Activated T-helper 1 cell treated with Interleukin-2 at 50 U/mL for 16 hours (primary cell): ENCODE measurements around the gene GPR3.

Source experiments
- DNase-seq: peaks from one replicate; pipeline ENCODE4 v3.0.0-alpha.2; 2020; ENCODE audit warnings: low read depth

GPR3 gene

DNA sequence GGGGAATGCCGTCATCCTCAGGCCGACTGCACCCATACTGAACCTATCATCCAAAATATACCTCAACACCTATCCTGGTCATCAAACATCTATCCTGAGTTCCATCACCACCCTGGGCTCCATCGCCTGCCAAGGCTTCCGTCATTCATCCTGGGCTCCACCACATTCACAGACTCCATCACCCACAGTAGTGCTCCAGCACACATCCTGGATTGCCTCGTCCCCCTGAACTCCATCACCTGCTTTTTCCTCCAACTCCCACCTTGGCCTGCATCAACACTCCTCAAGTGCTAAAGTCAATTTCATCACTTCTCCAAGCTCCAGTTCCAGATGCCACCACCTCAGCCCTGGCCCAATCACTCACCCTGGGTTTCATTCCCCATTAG is 33.5 kb upstream of the GPR3 start:
- DNase-seq: no peak

DNA sequence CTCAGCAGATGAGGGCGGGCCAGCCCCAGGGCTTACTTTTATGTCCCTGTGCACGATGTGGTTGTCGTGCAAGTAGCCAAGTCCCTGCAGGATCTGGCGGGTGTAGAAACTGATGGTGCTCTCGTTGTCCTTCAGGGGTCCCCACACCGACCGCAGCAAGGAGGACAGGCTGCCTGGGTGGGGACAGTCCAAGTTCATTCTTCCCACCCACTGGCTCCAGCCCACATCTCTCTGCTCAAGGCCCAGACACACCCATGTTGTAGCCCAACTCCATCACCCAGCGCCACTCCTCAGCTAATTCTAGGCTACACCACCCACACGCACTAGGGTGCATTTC is 32.6 kb upstream of the GPR3 start:
- DNase-seq: no peak

DNA sequence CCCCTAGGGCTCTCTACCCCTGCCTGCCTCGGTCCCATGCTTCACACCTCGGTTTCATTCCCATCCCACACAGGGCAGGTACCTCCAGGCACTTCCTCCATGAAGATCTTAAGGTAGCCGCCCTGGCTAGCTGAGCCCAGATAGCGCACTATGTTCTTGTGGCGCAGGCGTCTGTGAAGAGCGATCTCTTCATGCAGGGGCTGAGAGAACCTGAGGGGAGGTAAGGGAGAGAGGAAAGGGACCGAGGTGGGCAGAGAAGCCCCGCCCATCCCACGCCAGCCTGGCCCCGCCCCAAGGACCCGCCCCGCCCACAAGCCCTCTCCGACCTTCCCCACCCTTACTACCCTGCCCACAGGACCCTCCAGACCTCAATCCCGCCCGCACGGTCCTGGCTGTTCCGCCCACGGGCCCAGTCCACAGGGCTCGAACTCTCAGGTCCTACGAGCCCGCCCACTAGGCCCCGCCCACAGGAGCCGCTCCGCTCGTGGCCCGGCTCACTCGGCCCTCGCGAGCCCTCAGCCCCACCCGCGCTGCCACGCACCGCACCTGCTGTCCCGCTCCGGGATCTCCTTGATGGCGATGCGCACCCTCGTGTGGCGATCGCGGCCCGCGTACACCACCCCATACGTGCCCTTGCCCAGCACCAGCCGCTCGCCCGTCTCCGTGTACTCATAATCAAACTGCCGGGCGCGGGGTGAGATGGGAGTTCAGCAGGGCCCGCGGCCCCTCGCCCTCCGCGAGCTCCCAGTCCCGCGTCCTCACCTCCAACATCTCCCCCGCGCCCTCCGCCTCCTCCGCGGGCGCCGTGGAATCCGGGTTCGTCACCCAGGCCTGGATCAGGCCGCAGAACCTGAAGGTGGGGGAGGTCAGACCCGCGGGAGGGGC is 32.0 kb upstream of the GPR3 start:
- peak; percentile 33 for DNase-seq

DNA sequence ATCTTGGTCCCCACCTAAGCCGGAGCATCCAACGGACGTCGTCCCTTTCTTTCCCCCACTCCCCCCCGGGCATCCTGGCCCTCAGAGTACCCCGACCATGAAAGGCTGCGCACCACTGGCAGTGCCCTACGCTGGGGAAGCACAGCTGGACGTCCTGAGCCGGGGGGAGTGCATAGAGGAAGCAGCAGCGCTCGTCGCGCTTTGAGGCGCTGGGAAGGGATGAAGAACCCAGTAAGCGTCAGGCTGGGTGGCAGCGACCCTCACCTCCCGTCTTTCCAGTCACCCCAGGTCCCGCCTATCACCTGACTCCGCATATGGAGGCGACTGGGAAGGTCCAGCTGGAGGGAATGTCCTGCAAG is 31.4 kb upstream of the GPR3 start:
- no peak for DNase-seq

DNA sequence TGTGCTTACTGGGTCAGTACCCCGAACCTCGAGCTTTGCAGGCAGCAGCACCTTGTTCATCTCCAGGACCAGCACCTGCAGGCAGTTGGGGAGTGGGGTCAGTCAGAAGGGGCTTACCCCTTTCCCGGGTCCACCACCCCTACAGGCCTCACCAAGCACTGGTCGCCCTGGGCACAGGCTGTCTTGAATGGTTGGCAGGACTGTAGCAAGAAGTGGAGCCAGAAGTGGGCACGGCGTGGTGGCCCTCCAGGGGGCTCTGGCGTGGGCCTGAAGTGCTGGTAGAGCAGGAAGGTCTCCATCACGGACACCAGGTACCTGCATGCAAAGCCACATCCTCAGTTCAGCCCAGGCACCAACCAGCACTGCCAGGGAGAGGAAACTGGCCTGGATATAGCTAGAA is 30.9 kb upstream of the GPR3 start:
- no peak for DNase-seq

DNA sequence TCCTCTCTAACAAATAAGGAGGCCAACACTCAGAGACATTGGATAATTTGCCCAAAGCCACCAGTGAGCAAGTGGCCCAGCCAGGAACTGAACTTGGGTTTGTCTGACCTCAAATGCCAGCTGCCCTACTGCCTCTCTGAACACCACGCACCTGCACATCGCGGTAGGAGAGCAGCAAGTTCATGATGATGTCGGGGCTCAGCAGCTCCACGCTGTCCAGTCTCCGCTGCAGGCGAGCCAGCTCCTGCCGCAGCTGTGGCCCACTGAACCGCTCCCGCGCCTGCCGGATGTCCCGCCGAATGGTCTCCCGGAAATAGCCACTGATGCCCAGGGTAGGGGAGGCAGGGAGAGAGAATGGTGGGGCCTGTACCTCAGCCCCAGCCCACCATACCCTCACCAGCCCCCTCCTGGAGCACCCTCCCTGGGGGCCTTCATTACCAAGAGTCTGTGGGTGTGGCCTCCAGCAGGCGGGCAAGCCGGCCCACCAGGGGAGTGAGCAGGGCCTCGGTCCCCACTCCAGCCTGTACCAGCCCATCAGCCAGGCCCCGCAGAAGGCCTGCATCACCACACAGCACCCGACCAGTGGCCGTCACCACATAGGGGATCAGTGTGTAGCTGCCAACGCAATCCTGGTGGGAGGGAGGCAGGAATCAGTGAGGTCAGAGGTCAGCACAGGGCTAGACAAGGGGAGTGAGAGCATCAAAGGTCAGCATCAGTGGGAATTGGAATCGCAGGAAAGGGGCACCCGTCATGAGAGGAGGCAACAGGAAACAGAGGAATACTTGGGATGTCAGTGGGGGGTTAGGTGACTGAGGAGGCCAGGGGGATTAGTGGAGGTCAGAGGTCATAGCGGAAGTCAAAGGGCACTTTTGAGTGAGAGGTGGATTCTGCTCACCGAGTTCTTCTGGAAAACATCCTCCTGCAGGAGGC is 28.4 kb upstream of the GPR3 start:
- DNase-seq: no peak

DNA sequence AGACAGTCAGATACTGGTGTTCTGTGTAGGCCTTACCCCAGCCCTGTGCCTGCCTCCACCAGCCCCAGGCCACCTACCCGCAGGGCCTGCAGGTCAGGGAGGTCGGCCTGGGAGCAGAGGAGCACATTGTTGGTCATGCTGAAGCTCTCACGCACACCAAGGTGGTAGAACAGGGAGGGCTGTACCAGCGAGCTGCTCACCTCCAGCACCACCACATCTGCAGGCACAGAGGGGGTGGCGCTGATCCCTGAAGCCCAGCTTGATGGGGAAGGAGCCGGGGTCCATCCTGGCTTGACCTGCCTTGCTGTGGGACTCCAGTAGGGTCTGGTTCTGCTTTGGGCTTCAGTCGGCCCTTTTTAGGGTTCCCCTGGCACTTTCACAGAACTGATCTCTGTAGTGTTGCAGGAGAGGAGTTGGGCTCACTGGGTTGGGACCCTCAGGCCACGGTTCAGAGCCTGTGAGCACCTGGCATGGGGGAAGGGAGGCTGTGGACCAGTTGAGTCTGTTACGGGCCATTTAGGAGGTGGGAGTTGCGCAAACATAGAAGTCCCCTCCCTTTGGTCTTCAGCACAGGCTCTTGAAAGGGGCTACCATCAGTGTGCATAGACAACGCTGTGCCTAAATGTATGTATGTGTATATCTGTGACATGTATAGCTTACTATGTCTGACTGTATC is 27.6 kb upstream of the GPR3 start:
- DNase-seq: no peak

DNA sequence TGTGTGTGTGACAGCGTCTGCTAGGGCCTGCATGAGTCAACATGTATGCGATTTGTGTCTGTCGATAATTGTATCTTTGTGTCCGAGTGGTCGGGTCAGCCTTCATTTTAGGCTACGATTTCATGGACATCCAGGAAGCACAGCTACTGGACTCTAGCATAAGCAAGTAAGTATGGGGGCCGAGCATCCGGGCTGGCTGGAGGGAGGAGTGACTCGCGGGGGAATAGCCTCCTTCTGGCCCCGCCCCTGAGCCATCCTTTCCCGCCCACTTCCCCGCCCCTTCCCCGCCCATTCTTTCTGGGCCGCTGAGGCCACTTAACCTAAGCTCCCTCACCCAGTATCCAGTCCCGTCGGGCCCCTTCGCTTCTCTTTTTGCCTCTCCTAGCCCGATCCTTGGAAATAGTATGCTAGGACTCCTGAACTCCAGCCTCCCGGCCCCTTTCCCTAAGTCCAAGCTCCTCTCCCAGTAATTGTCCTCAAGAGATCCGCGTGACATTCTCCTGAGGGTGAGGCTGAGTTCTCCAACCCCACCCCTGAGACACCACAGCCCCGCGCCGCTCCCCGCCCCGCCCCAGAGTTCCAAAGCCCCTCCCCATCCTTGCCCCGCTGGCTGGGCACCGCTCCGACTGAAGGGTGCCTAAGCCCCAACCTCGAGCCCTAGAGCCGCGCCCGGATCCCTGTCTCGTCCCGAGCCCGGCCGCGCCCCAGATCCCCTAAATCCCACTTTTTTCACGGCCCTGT is 26.9 kb upstream of the GPR3 start:
- peak; percentile 61 for DNase-seq

DNA sequence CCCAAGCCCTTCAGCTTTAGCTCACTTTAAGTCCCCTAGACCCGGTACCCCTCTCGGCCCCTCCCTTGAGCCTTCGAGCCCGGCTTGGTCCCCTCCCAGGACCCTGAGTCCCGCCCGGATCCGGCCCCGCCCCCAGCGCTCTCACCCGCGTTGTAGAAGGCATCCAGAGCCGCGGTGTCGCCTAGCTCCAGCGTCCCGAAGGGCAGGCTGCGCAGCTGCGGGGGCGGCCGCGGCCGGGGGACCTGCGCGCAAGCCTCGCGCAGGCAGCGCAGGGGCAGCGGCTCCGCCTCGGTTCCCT is 26.4 kb upstream of the GPR3 start:
- DNase-seq: peak; percentile 49

DNA sequence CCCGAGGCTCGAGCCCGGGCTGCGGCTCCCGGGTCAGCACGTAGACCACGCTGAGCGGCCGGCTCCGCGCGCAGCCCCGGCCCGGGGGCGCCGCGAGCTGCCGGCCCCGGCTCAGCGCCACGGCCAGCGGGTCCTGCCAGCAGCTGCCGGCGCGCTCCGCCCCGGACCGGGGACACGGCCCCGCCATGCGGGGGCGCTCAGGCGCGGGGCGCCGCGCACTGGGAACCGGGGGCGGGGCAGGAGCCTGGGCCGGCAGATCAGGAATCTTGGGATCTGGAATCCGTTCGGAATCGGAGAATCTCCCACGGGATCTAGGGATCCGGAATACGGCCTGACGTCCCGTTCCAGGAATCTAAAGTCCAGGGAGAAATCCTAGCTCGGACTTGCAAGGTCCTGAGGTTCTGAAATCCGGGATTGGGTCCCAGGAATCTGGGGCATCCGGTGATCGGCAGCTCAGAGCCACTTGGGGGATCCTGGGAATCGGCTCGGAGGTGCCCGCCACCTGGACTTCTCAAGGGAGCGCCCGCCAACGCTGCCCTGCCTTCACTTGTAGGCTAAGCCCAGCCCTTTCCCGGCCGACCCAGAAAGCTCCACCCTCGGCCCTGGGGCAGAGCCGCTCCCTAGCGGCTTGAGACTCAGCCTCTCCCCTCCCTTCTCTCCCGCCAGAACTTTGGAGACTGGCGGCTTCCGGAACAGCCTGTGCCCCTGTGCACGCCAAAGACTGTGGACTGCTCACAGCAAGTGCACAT is 25.8 kb upstream of the GPR3 start, which contains the start of gene MAP3K6:
Gene MAP3K6, minus strand, starts transcription at position 551 of the 749 bp plus-strand sequence. Its CDS starts 364 bp downstream, at position 187.
- no peak for DNase-seq

DNA sequence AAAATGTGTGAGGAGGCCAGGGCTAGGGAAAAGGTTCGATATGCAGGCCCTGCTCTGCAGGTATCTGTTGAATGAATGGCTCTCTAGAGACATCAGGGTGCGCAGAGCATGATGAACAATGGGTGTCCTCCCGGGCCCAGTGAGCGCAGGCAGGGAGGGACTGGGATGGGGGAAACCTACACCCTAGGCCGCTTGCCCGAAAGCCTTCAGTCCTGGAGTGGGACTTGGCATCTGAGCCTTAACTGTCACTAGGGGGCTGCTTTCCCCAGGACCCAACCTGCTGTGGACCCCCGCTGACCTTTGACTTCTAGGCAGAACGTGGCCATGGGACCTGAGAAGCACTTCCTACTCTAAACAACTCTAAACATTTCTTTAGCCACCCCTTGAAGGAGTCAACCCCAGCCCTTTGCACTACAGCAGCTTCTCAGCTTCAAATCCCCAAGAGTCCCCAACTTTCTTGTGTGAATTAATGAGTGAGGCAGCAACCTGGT is 25.2 kb upstream of the GPR3 start:
- no peak for DNase-seq

DNA sequence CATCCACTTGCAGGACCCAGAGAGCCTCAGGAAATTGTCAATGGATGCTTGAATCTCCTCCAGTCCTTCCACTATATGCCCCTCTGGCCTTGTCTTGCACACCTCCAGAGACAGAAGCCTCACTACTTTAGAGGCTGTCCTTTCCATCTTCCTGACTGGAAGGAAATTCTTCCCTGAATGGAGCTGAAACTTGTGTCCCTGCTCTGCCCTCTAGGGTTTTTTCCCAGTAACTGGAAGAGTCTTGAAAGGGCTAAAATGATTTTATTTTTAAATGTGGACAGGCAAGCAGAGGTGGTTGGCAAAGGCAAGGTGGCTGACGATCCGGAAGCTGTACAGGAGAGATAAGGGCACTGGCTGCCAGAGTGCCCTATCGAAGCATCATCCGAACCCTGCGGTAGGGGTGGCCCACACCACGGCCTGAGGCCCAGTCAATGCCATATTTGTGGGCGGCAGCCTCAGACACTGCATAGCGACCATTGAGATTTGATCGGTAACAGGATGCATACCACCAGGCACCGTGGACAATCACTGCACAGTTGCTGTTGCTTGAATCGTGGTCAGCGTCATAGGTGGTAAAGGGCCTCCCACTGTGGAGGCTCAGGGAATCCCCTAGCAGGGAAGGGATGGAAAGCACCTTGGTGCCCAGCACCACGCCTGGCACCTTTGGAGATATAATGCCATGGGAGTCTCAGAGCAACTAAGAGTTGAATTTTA is 23.4 kb upstream of the GPR3 start:
- no peak for DNase-seq

DNA sequence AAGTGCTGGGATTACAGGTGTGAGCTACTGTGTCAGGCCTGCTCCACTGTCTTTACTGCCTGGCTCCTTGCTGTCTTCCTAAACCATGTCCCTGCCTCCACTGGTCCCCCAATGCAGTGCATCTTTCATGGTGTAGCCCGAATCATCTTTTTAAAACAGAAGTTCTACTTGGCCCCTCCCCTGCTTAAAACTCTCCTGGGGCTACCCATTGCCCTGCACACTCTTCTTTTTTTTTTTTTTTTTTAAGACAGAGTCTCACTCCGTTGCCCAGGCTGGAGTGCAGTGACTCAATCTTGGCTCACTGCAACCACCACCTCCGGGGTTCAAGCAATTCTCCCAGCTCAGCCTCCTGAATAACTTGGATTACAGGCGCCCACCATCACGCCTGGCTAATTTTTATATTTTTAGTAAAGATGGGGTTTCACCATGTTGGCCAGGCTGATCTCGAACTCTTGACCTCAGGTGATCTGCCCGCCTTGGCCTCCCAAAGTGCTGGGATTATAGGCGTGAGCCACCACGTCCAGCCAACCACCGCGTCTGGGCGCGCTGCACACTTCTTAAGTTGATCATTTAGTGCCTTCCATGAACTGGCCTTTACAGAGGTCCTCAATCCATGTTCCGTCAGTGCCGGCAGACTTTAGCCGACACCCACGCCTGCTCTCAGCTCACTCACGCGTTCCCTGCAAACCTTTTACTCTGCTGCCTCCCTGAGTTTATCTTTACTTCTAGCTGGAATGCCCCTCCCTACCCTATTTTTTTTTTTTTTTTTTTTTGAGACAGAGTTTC is 20.2 kb upstream of the GPR3 start:
- no peak for DNase-seq

DNA sequence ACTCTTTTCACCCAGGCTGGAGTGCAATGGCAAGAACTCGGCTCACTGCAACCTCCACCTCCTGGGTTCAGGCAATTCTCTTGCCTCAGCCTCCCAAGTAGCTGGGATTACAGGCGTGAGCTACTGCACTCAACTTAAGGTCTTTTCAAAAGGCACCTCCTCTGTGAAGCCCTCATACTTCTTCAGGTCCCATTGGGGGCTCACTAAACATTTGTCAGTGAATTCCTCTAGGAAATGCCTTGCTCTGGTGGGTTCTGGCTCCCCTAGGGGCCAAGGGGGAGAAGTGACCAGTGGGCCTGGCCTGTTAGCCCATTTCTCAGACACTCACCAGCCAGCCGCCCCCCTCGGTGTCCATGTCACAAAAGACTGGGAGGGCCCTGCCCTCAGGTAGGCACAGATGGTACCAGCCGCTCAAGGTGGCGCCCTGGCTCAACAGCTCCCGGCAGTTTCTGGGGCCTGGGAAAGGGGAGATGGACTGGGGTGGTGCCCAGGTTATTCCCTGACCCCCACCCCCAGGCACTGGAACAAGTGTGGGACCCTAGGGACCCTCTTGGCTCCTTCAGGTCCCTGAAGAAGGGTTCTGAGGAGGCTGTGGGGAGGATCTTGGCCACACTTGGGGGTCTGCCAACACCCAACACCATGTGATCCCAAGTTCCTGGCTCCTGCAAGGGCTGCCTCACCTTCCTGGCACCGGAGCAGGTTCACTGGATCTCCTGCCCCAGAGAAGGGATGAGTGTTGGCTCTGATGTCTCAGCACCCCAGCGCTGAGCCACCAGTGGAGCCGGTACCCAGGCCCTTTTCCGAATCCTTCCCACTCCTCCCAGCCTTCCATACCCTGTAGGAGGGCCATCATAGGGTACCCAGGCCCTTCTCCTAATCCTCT is 19.4 kb upstream of the GPR3 start:
- no peak for DNase-seq

DNA sequence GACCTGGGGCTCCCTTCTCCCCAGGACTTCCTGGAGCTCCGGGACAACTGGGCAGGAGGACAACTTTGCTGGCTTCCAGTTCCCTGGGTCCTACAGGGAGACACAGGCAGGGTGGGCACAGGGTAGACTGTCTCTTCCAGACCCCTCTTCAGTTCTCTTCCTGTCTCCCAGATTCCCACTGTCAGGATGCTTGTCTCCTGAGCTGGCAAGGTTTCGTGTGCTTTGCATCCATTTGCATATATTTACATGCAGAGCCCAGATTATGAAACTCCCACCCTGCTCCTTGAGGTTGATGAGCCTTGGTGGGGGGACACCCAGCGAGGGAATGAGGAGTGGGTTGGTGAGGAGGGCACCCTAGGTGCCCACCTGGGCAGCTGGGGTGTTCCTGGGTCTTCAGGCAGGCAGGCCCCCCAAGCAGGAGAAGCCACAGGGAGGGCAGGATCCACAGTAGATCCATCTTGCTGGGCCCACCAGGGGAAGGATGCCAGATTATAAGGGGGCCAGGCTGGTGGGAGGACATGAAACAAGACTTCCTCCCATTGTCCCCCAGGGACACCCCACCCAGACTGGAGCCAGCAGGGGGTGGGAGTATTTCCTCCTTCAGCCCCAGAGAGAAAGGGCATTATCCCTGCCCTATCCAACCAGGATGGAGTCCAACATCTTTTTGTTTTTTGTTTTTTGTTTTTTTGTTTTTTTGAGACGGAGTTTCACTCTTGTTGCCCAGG is 17.9 kb upstream of the GPR3 start, which contains the start of gene FCN3:
Gene FCN3, minus strand, starts transcription at position 463 of the 725 bp plus-strand sequence. Its CDS starts 6 bp downstream, at position 457.
- DNase-seq: no peak

DNA sequence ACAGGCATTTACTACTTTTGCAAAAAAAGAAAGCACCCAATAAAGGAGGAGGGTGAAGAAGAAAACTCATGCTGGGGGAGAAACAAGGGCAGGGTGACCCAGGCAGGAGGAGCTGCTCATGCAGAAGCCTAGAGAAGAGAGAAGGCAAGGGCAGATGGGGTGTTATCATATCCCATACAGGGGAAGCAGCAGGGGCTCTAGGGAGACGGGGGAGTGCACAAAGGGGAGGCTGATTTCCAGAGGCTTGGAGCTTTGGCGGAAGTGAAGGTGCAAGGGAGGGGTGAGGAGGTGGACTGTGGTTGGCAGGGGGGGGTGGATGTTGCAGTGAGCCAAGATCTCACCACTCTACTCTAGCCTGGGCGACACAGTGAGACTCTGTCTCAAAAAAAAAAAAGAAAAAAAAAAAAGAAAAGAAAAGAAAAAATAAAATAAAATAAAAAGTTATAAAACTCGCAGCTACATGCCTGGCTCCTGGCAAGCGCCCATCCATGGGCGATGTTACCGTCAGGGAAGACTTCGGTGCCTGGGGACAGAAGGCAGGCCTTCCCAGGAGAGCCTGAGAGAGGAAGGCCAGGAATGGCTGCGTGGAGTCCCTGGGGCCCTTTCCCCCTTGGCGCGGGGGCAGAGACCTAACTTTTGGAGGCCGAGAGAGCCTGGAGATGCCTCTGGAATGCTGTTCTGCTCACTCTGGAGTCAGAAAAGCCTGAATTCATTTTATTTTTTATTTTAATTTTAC is 14.5 kb upstream of the GPR3 start:
- DNase-seq: no peak

DNA sequence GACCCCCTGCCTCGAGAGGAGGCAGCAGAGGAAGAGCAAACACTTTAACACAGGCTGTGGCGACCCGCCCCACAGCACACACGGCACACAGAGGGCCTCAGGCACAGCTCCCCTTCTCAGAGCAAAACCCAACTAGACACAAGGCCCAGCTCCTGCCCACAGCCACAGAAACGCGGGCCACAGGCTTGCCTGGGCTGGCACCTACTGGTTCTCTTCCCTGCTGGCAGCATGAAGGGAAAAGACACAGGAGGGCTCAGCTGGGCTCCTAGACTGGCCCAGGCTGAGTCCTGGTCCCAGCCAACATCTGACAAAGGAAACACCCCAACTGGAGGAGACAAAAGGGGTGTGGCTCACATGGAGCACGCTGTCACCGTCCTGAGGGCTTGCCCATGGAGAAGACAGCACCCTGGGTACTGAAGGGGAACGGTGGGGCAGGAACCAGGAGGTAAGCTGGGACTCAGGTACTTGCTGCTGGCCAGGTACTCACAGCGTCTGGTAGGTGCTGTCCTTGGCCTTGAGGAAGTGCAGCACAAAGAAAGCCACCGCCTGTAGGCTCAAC is 12.8 kb upstream of the GPR3 start:
- no peak for DNase-seq
